KMS-11 (cell line): ENCODE results near the gene OXA1L.

Experiments
- H2AFZ ChIP-seq: fragments of 200-600 bp; sonication (generic); 2 replicates; pipeline ENCODE4 v1.6.1; 2016; ENCODE audit warnings: antibody characterized with exemption, mixed run types, low read depth
- H3K27ac ChIP-seq: fragments of 200-600 bp; sonication (generic); 2 replicates; pipeline ENCODE4 v1.6.1; 2016; ENCODE audit warnings: mild to moderate bottlenecking, mixed run types
- H3K27me3 ChIP-seq: fragments of 200-600 bp; sonication (generic); 2 replicates; pipeline ENCODE4 v1.6.1; 2017; ENCODE audit warnings: mild to moderate bottlenecking, low read depth, mixed run types, moderate library complexity; ENCODE audit not compliant: insufficient read depth
- H3K36me3 ChIP-seq: fragments of 200-600 bp; sonication (generic); 2 replicates; pipeline ENCODE4 v1.6.1; 2017; ENCODE audit warnings: mild to moderate bottlenecking, mixed run types; ENCODE audit not compliant: insufficient read depth
- H3K4me1 ChIP-seq: fragments of 200-600 bp; sonication (generic); 2 replicates; pipeline ENCODE4 v1.6.1; 2016; ENCODE audit warnings: mild to moderate bottlenecking, low read depth, mixed run types; ENCODE audit not compliant: poor library complexity, severe bottlenecking
- H3K4me2 ChIP-seq: fragments of 200-600 bp; sonication (generic); 2 replicates; pipeline ENCODE4 v1.7.0; 2016; ENCODE audit warnings: mild to moderate bottlenecking, mixed run types
- H3K4me3 ChIP-seq: fragments of 200-600 bp; sonication (generic); IDR thresholded peaks from 2 replicates; pipeline ENCODE4 v1.6.1; 2017; ENCODE audit warnings: low read depth, low read length, mixed read lengths; ENCODE audit not compliant: insufficient read depth
- H3K79me2 ChIP-seq: fragments of 200-600 bp; sonication (generic); 2 replicates; pipeline ENCODE4 v1.6.1; 2016; ENCODE audit warnings: low read depth, mixed run types; ENCODE audit not compliant: insufficient read depth
- H3K9ac ChIP-seq: fragments of 200-600 bp; sonication (generic); 2 replicates; pipeline ENCODE4 v1.6.1; 2016; ENCODE audit warnings: mild to moderate bottlenecking, mixed run types
- H4K20me1 ChIP-seq: fragments of 200-600 bp; sonication (generic); 2 replicates; pipeline ENCODE4 v1.6.1; 2016; ENCODE audit warnings: mild to moderate bottlenecking, mixed run types; ENCODE audit not compliant: insufficient read depth
- CTCF ChIP-seq: fragments of 200-600 bp; sonication (generic); conservative IDR thresholded peaks from 2 replicates; pipeline ENCODE4 v1.6.1; 2017; ENCODE audit warnings: low read depth, mild to moderate bottlenecking, antibody characterized with exemption, low read length, moderate library complexity, mixed read lengths

The OXA1L gene

GRCh38 chr14:22798528-22798927 lies 32.0 kb downstream of the OXA1L start:
- Histone ChIP-seq H3K4me1 (peaks cover 19% of the 10 kb centered on the region), H4K20me1 (no peaks in the 10 kb centered on the region), H3K4me2 (no peak overlapping the region), H3K4me3 (no peak overlapping the region), H3K36me3 (no peaks in the 10 kb centered on the region), H3K27ac (no peak overlapping the region), H3K27me3 (no peaks in the 10 kb centered on the region), H2AFZ (no peak overlapping the region), H3K9ac (no peak overlapping the region), H3K79me2 (no peaks in the 10 kb centered on the region)
- TF ChIP-seq CTCF, result no peak

GRCh38 chr14:22800346-22800745 lies 33.9 kb downstream of the OXA1L start:
- H4K20me1 ChIP-seq, result no peaks in the 10 kb centered on the region
- no peaks in the 10 kb centered on the region for H3K36me3 ChIP-seq
- no peak overlapping the region for H2AFZ ChIP-seq
- no peak for TF ChIP-seq CTCF
- H3K9ac ChIP-seq, result no peak overlapping the region
- no peaks in the 10 kb centered on the region for H3K27me3 ChIP-seq
- H3K79me2 ChIP-seq, result no peaks in the 10 kb centered on the region
- no peak overlapping the region for H3K4me3 ChIP-seq
- H3K4me2 ChIP-seq, result no peak overlapping the region
- no peak overlapping the region for H3K27ac ChIP-seq
- H3K4me1 ChIP-seq, result peaks cover 26% of the 10 kb centered on the region

- H3K79me2 ChIP-seq, result no peaks in the 10 kb centered on the region
Measured at GRCh38 chr14:22801716-22802115, 35.2 kb downstream of the OXA1L start.

GRCh38 chr14:22802860-22803686 lies 36.6 kb downstream of the OXA1L start:
- no peak for TF ChIP-seq CTCF
- Histone ChIP-seq H4K20me1 (no peaks in the 10 kb centered on the region), H3K4me3 (no peak overlapping the region), H3K79me2 (no peaks in the 10 kb centered on the region), H3K27ac (no peak overlapping the region), H3K27me3 (no peaks in the 10 kb centered on the region), H3K4me1 (peaks cover 8% of the 10 kb centered on the region), H2AFZ (no peak overlapping the region), H3K36me3 (no peaks in the 10 kb centered on the region), H3K9ac (no peak overlapping the region), H3K4me2 (no peak overlapping the region)

More at GRCh38 chr14:22801716-22802115, 35.2 kb downstream of the OXA1L start:
- Histone ChIP-seq H3K9ac (no peak overlapping the region), H3K4me3 (no peak overlapping the region), H4K20me1 (no peaks in the 10 kb centered on the region), H3K27me3 (no peaks in the 10 kb centered on the region), H3K4me2 (no peak overlapping the region), H3K36me3 (no peaks in the 10 kb centered on the region), H2AFZ (no peak overlapping the region), H3K27ac (no peak overlapping the region), H3K4me1 (peaks cover 14% of the 10 kb centered on the region)
- TF ChIP-seq CTCF, result no peak
